B cell (primary cell): ENCODE measurements around the gene MTX1. TPM values are rescaled to one million over a fixed set of nuclear protein-coding genes. Genes with fewer than 3 reads are reported as not detected.

ENCODE experiments used
- ATAC-seq: fragments of 200-7000 bp; cut with Tn5 transposase; one replicate; pipeline ENCODE4 v1.10.0; 2021; ENCODE audit warnings: low read depth, mild to moderate bottlenecking, moderate number of reproducible peaks, moderate library complexity
- CTCF ChIA-PET: fragments of 350-600 bp; sonication (Branson Sonifier 250); formaldehyde crosslinking; loops from one replicate; lab custom pipeline; 2021; ENCODE audit warnings: antibody characterized with exemption, inconsistent platforms; lab: Charles Lee
- POLR2A ChIA-PET: fragments of 350-600 bp; sonication (Branson Sonifier 250); formaldehyde crosslinking; loops from one replicate; lab custom pipeline; 2021; ENCODE audit warnings: antibody characterized with exemption; lab: Charles Lee
- DNase-seq: peaks from one replicate; pipeline ENCODE4 v3.0.0; 2013
- H2AFZ ChIP-seq: 2 replicates; pipeline ENCODE4 v1.6.1; 2012; ENCODE audit warnings: mild to moderate bottlenecking, low read depth, low read length; ENCODE audit not compliant: insufficient read depth, poor library complexity, severe bottlenecking
- H3K27ac ChIP-seq, 2 donors: 1 replicate in 1 of 2; 2 replicates in 1 of 2; pipeline ENCODE4 v1.5.1; 2012 to 2013; ENCODE audit warnings: low read length in 2 of 2, mild to moderate bottlenecking in 2 of 2, moderate library complexity in 1 of 2
- H3K27me3 ChIP-seq, 4 experiments: fragments of 200-600 bp in 1 of 4; sonication (generic) in 1 of 4; replicated peaks in 1 of 4; 1 replicate in 2 of 4; 2 replicates in 2 of 4; pipeline versions ENCODE4 v1.6.1 to v1.7.0; 2013 to 2016; ENCODE audit warnings: low read length in 3 of 4, mild to moderate bottlenecking in 2 of 4, mixed read lengths in 1 of 4, moderate library complexity in 1 of 4; ENCODE audit not compliant: insufficient read depth in 4 of 4, control insufficient read depth in 3 of 4; ENCODE audit errors: control extremely low read depth in 1 of 4
- H3K36me3 ChIP-seq, 2 experiments: replicated peaks in 1 of 2; 1 replicate in 1 of 2; 2 replicates in 1 of 2; pipeline versions ENCODE4 v1.6.1 to v1.7.1; 2013; ENCODE audit warnings: low read length in 1 of 2; ENCODE audit not compliant: insufficient read depth in 2 of 2, control insufficient read depth in 1 of 2; ENCODE audit errors: control extremely low read depth in 1 of 2, extremely low read depth in 1 of 2
- H3K4me1 ChIP-seq, 2 donors: fragments of 200-600 bp in 1 of 2; sonication (generic) in 1 of 2; 1 replicate in 1 of 2; 2 replicates in 1 of 2; pipeline versions ENCODE4 v1.5.1 to v1.6.1; 2013 to 2017; ENCODE audit warnings: low read length in 2 of 2; ENCODE audit not compliant: control insufficient read depth in 2 of 2, insufficient read depth in 2 of 2
- H3K4me2 ChIP-seq: replicated peaks from 2 replicates; pipeline ENCODE3; 2012; ENCODE audit warnings: mild to moderate bottlenecking, low read depth, low read length; ENCODE audit not compliant: poor library complexity, severe bottlenecking
- H3K4me3 ChIP-seq, 5 experiments: fragments of 200-600 bp in 1 of 5; sonication (generic) in 1 of 5; 1 replicate in 3 of 5; 2 replicates in 2 of 5; pipeline versions ENCODE4 v1.5.1 to v1.7.0; 2011 to 2016; ENCODE audit warnings: low read length in 4 of 5, mild to moderate bottlenecking in 4 of 5, low read depth in 2 of 5, control low read depth in 1 of 5, moderate library complexity in 1 of 5; ENCODE audit not compliant: insufficient read depth in 1 of 5; ENCODE audit errors: control extremely low read depth in 1 of 5, extremely low read depth in 1 of 5
- H3K79me2 ChIP-seq: fragments of 200-600 bp; sonication (generic); one replicate; pipeline ENCODE4 v1.6.0; 2016; ENCODE audit warnings: low read length; ENCODE audit not compliant: control insufficient read depth, insufficient read depth
- H3K9ac ChIP-seq: fragments of 200-600 bp; sonication (generic); 2 replicates; pipeline ENCODE4 v1.6.1; 2017; ENCODE audit warnings: mild to moderate bottlenecking, low read length, moderate library complexity
- H3K9me3 ChIP-seq, 3 donors: one replicate each; pipeline versions ENCODE4 v1.6.1 to v1.7.1; 2013; ENCODE audit warnings: low read length in 2 of 3; ENCODE audit not compliant: control insufficient read depth in 2 of 3, insufficient read depth in 1 of 3; ENCODE audit errors: control extremely low read depth in 1 of 3
- H4K20me1 ChIP-seq: 2 replicates; pipeline ENCODE4 v1.6.0; 2012; ENCODE audit warnings: mild to moderate bottlenecking, low read length; ENCODE audit not compliant: insufficient read depth, control insufficient read depth, poor library complexity, severe bottlenecking
- H3K27ac Mint-ChIP-seq: one replicate; pipeline ENCODE4 v1.8.0; 2021; ENCODE audit warnings: mixed read lengths
- H3K27me3 Mint-ChIP-seq: one replicate; pipeline ENCODE4 v1.8.0; 2021; ENCODE audit warnings: mixed read lengths
- H3K4me1 Mint-ChIP-seq: one replicate; pipeline ENCODE4 v1.8.0; 2021; ENCODE audit warnings: mixed read lengths
- H3K4me3 Mint-ChIP-seq: one replicate; pipeline ENCODE4 v1.8.0; 2021; ENCODE audit warnings: mixed read lengths
- H3K9me3 Mint-ChIP-seq: one replicate; pipeline ENCODE4 v1.8.0; 2022; ENCODE audit warnings: mixed read lengths; ENCODE audit not compliant: insufficient read depth
- EZH2 ChIP-seq: IDR thresholded peaks from 2 replicates; pipeline ENCODE4 v1.6.1; 2012; ENCODE audit warnings: borderline replicate concordance, low read depth, mild to moderate bottlenecking, moderate library complexity, low read length; ENCODE audit not compliant: insufficient read depth, poor library complexity, severe bottlenecking
- WGBS: methylation state at CpG from one replicate; pipeline ENCODE4 v1.1.5; 2013; ENCODE audit warnings: missing lambda C conversion rate; ENCODE audit not compliant: insufficient coverage; 5-methylcytosine and 5-hydroxymethylcytosine counted together
- intact Hi-C: fragments of 100-400 bp; cut with micrococcal nuclease; formaldehyde crosslinking; loops from one replicate; pipeline ENCODE4 v1.10.0; 2022
- polyA plus RNA-seq: library from polyadenylated mRNA; depleted of rRNA; stranded (reverse); fragments of >200 nt; gene quantifications from 2 replicates; pipeline ENCODE4 v1.2.3, GENCODE V29; 2012
- total RNA-seq, 2 donors: library from RNA; stranded (reverse); fragments of 120-200 nt in 1 of 2; gene quantifications; 1 replicate in 1 of 2; 2 replicates in 1 of 2; pipeline versions ENCODE4 v1.2.3 to v1.2.4, GENCODE V29; 2013 to 2022
- TF ChIP-seq, protein P1 (sequence below): fragments of 200-600 bp; IDR thresholded peaks from one replicate; pipeline ENCODE4 v1.8.0; 2022; ENCODE audit warnings: antibody characterized with exemption, mild to moderate bottlenecking

MTX1 gene
- total and polyA plus RNA-seq, 2 donors (not counting 1 experiment from before 2014, with no cell fraction given): 19.0 to 40.4 TPM

DNA sequence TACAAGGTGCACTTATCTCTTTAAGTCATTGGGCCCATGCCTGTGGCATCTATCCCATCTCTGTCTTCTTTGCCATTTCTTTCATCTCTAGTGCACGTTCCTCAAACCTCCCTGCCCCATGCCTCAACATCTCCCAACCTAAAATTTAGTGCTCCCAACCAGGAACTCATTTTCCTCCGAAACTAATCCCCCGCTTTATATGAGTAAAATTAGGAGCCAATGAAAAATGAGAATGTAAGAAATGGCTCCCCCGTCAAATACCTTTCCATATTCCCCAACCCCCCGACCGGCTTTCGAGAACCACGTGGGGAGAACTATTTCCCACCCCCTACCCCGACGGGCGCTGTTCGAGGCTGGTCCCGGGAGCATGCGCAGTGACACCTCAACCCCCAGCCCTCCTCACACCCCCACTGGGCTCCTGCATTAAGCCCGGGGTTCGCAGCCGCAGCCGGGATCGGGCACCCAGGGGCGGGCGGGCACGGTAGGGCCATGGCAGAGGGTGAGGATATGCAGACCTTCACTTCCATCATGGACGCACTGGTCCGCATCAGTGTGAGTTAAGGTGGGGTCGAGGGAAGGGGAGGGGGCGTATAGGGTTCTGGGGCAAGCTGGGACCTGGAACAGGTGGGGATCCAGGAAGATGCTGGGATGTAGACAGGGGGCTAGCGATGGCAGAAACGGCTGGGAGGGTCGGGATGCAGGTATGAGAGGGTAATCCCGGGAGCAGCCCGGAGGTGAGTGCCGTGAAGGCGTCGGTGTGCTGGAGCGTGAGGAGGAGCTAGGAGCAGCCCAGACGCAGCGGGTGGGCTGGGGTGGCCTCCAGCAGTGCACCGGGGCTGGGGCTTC, 34.8 kb upstream of the MTX1 start, which contains the start of gene TRIM46:
Gene TRIM46 (plus strand): TSS at position 372 of the 846 bp plus-strand sequence. CDS start 118 bp downstream, at position 490.
- Histone ChIP-seq H2AFZ (peak within 1 kb of the TSS; percentile 97), H3K4me2 (peak within 1 kb of the TSS; percentile 78), H3K27ac (peak within 1 kb of the TSS; percentile 89 to 92), H3K9me3 (no peaks in the 10 kb centered on the region), H3K36me3 (peaks cover 0 to 20% of the 10 kb centered on the region in 2 experiments), H4K20me1 (no peaks in the 10 kb centered on the region), H3K9ac (peak within 1 kb of the TSS; percentile 91), H3K27me3 (no peaks in the 10 kb centered on the region), H3K79me2 (peaks cover 39% of the 10 kb centered on the region), H3K4me1 (peaks cover 24 to 33% of the 10 kb centered on the region in 2 donors), H3K4me3 (peak within 1 kb of the TSS; percentile 2 to 95 (median 73))
- under 1% methylated on average over 31 of the region's 38 CpGs for WGBS
- ChIA-PET CTCF (interaction anchor here (0.7 to 12.7 kb wide), 42 partner anchors 10 to 357 kb away, joined by 3 to 307 read pairs (median 4); partner anchors contain the start of genes EFNA3, EFNA4, FLAD1 and MTX1), POLR2A (interaction anchor here (0.7 to 2.4 kb wide), 11 partner anchors 11 to 901 kb away, joined by 3 to 15 read pairs (median 8); partner anchors contain the start of genes DPM3, EFNA1 and HAX1)
- H3K9me3 Mint-ChIP-seq: no peaks in the 10 kb centered on the region
- peak within 1 kb of the TSS; percentile 98 for H3K27ac Mint-ChIP-seq
- DNase-seq (no peak), ATAC-seq (peak; percentile 19)
- H3K27me3 Mint-ChIP-seq: no peaks in the 10 kb centered on the region
- intact Hi-C loops: loop anchor here (2.0 to 5.0 kb wide), 4 partner anchors 69 to 615 kb away; partner anchors contain the start of genes CKS1B, SHC1 and UBE2Q1
- H3K4me1 Mint-ChIP-seq: peaks cover 39% of the 10 kb centered on the region
- H3K4me3 Mint-ChIP-seq: peak within 1 kb of the TSS; percentile 97
- TF ChIP-seq, protein P1, sequence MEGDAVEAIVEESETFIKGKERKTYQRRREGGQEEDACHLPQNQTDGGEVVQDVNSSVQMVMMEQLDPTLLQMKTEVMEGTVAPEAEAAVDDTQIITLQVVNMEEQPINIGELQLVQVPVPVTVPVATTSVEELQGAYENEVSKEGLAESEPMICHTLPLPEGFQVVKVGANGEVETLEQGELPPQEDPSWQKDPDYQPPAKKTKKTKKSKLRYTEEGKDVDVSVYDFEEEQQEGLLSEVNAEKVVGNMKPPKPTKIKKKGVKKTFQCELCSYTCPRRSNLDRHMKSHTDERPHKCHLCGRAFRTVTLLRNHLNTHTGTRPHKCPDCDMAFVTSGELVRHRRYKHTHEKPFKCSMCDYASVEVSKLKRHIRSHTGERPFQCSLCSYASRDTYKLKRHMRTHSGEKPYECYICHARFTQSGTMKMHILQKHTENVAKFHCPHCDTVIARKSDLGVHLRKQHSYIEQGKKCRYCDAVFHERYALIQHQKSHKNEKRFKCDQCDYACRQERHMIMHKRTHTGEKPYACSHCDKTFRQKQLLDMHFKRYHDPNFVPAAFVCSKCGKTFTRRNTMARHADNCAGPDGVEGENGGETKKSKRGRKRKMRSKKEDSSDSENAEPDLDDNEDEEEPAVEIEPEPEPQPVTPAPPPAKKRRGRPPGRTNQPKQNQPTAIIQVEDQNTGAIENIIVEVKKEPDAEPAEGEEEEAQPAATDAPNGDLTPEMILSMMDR: peak; percentile 53
- TF ChIP-seq EZH2: no peak
